HCT116 (cell line): ENCODE data around the gene TRIOBP. TPM values are rescaled to one million over a fixed set of nuclear protein-coding genes. Genes with fewer than 3 reads are reported as not detected.
A peak's percentile ranks its signal among the peaks of the same experiment; 100 is the strongest.

Source experiments
- ATAC-seq: fragments of 200-7000 bp; cut with Tn5 transposase; 2 replicates; pipeline ENCODE4 v1.9.1; 2020; ENCODE audit warnings: mild to moderate bottlenecking, moderate library complexity
- BruUV-seq: library from RNA; stranded (reverse); fragments of 400-500 nt; replicated peaks from 2 replicates; lab custom pipeline; 2021; lab: Mats Ljungman, UMichigan
- CTCF ChIA-PET: fragments of 300-600 bp; sonication (Branson Sonifier 250); formaldehyde crosslinking; loops from one replicate; lab custom pipeline; 2021; ENCODE audit warnings: antibody characterized with exemption; lab: Charles Lee
- POLR2A ChIA-PET: fragments of 300-600, 350-600 bp; sonication (Branson Sonifier 250); formaldehyde crosslinking; loops from one replicate; lab custom pipeline; 2021; ENCODE audit warnings: antibody characterized with exemption; lab: Charles Lee
- RAD21 ChIA-PET, 2 experiments: fragments of 300-600 bp; sonication (Branson Sonifier 250); formaldehyde crosslinking; loops; one replicate each; lab custom pipeline; 2023; ENCODE audit warnings: low total read pairs in 2 of 2; ENCODE audit not compliant: uncharacterized antibody in 2 of 2, unreplicated experiment in 2 of 2, low non-redundant PET in 1 of 2; lab: Charles Lee
- DNase-seq: peaks from one replicate; pipeline ENCODE4 v3.0.0-alpha.2; 2010; ENCODE audit warnings: low read depth, low spot score
- H2AFZ ChIP-seq: fragments of 200-600 bp; shearing (Covaris generic), sonication (generic); 2 replicates; pipeline ENCODE4 v1.6.1; 2017; ENCODE audit warnings: low read depth, mixed run types, mixed read lengths, antibody characterized with exemption, low read length; ENCODE audit not compliant: poor library complexity, severe bottlenecking
- H3K27ac ChIP-seq: 2 replicates; pipeline ENCODE4 v1.5.1; 2012; ENCODE audit warnings: low read depth, low read length
- H3K27me3 ChIP-seq: fragments of 200-600 bp; sonication (generic); 2 replicates; pipeline ENCODE4 v1.6.1; 2016; ENCODE audit warnings: mixed run types, low read length, mixed read lengths; ENCODE audit not compliant: insufficient read depth
- H3K36me3 ChIP-seq, 2 experiments: fragments of 200-500 bp in 1 of 2; fragments of 200-600 bp in 1 of 2; sonication (Bioruptor generic) in 1 of 2; sonication (generic) in 1 of 2; 2 replicates each; pipeline versions ENCODE4 v1.5.1 to v1.6.1; 2014 to 2016; ENCODE audit warnings: low read length in 2 of 2, inconsistent platforms in 1 of 2, mixed read lengths in 1 of 2, mixed run types in 1 of 2; ENCODE audit not compliant: insufficient read depth in 2 of 2, control insufficient read depth in 1 of 2
- H3K4me1 ChIP-seq, 2 experiments: fragments of 200-600 bp in 1 of 2; sonication (generic) in 1 of 2; 2 replicates each; pipeline versions ENCODE4 v1.5.1 to v1.6.1; 2012 to 2017; ENCODE audit warnings: low read length in 2 of 2, inconsistent platforms in 1 of 2, mild to moderate bottlenecking in 1 of 2, mixed read lengths in 1 of 2, mixed run types in 1 of 2, moderate library complexity in 1 of 2; ENCODE audit not compliant: insufficient read depth in 2 of 2, control insufficient read depth in 1 of 2
- H3K4me2 ChIP-seq: fragments of 200-600 bp; sonication (generic); 2 replicates; pipeline ENCODE4 v1.6.1; 2017; ENCODE audit warnings: mixed run types, low read length, mixed read lengths
- H3K4me3 ChIP-seq, 2 experiments: fragments of 200-600 bp in 1 of 2; sonication (generic) in 1 of 2; replicated peaks in 1 of 2; 2 replicates each; pipeline ENCODE4 v1.5.1; 2011 to 2016; ENCODE audit warnings: low read length in 2 of 2, control low read depth in 1 of 2, low read depth in 1 of 2, mild to moderate bottlenecking in 1 of 2, mixed read lengths in 1 of 2, mixed run types in 1 of 2
- H3K79me2 ChIP-seq: fragments of 200-600 bp; sonication (generic); 2 replicates; pipeline ENCODE4 v1.6.1; 2017; ENCODE audit warnings: mild to moderate bottlenecking, mixed run types, low read length, moderate library complexity, mixed read lengths; ENCODE audit not compliant: insufficient read depth
- H3K9ac ChIP-seq: fragments of 200-600 bp; sonication (generic); 2 replicates; pipeline ENCODE4 v1.6.1; 2016; ENCODE audit warnings: low read length, mixed read lengths
- H3K9me2 ChIP-seq: fragments of 200-600 bp; sonication (generic), shearing (Covaris generic); 2 replicates; pipeline ENCODE4 v1.6.1; 2017; ENCODE audit warnings: mixed run types, mild to moderate bottlenecking, moderate library complexity; ENCODE audit not compliant: insufficient read depth
- H3K9me3 ChIP-seq, 2 experiments: fragments of 200-500 bp in 1 of 2; fragments of 200-600 bp in 1 of 2; sonication (Bioruptor generic) in 1 of 2; sonication (generic) in 1 of 2; 2 replicates each; pipeline ENCODE4 v1.6.1; 2014 to 2017; ENCODE audit warnings: low read length in 2 of 2, mixed read lengths in 2 of 2, inconsistent platforms in 1 of 2, low read depth in 1 of 2, mild to moderate bottlenecking in 1 of 2, mixed run types in 1 of 2, moderate library complexity in 1 of 2; ENCODE audit not compliant: control insufficient read depth in 1 of 2, insufficient read depth in 1 of 2
- H4K20me1 ChIP-seq: fragments of 200-600 bp; sonication (generic), shearing (Covaris generic); 2 replicates; pipeline ENCODE4 v1.6.1; 2017; ENCODE audit warnings: mixed run types, mild to moderate bottlenecking, moderate library complexity; ENCODE audit not compliant: insufficient read depth
- ATF3 ChIP-seq: IDR thresholded peaks from 2 replicates; pipeline ENCODE4 v1.6.1; 2012
- EGR1 ChIP-seq: IDR thresholded peaks from 2 replicates; pipeline ENCODE4 v1.6.1; 2012; ENCODE audit warnings: low read depth
- ELF1 ChIP-seq: IDR thresholded peaks from 2 replicates; pipeline ENCODE4 v1.6.1; 2012; ENCODE audit warnings: low read depth, borderline replicate concordance
- EZH2 ChIP-seq: fragments of 200-600 bp; sonication (generic); IDR thresholded peaks from 2 replicates; pipeline ENCODE4 v1.6.1; 2017; ENCODE audit warnings: antibody characterized with exemption, mixed run types
- EZH2phosphoT487 ChIP-seq: fragments of 200-600 bp; IDR thresholded peaks from 2 replicates; pipeline ENCODE4 v1.6.1; 2018; ENCODE audit warnings: antibody characterized with exemption, borderline replicate concordance
- FOSL1 ChIP-seq: IDR thresholded peaks from 2 replicates; pipeline ENCODE4 v1.6.1; 2012; ENCODE audit warnings: low read depth
- JUND ChIP-seq: IDR thresholded peaks from 2 replicates; pipeline ENCODE4 v1.6.1; 2012
- POLR2A ChIP-seq: IDR thresholded peaks from 2 replicates; pipeline ENCODE4 v1.7.0; 2011; ENCODE audit warnings: borderline replicate concordance; ENCODE audit not compliant: insufficient read depth, insufficient read length; ENCODE audit errors: extremely low read depth
- POLR2AphosphoS5 ChIP-seq: IDR thresholded peaks from 2 replicates; pipeline ENCODE4 v1.6.1; 2011; ENCODE audit warnings: mild to moderate bottlenecking, low read depth, low read length, moderate library complexity
- RAD21 ChIP-seq: IDR thresholded peaks from 2 replicates; pipeline ENCODE4 v1.6.1; 2012; ENCODE audit warnings: low read depth, mild to moderate bottlenecking
- SRF ChIP-seq: IDR thresholded peaks from 2 replicates; pipeline ENCODE4 v1.6.1; 2012; ENCODE audit warnings: low read depth
- TCF7L2 ChIP-seq: IDR thresholded peaks from 2 replicates; pipeline ENCODE4 v1.7.0; 2011; ENCODE audit warnings: borderline replicate concordance, inconsistent platforms; ENCODE audit not compliant: insufficient read depth, insufficient read length; ENCODE audit errors: extremely low read depth
- YY1 ChIP-seq: IDR thresholded peaks from 2 replicates; pipeline ENCODE4 v1.6.1; 2011; ENCODE audit warnings: low read length, low read depth, moderate library complexity, mild to moderate bottlenecking; ENCODE audit not compliant: insufficient replicate concordance; ENCODE audit errors: extremely low read depth
- ZBTB33 ChIP-seq: IDR thresholded peaks from 2 replicates; pipeline ENCODE4 v1.6.1; 2011; ENCODE audit warnings: mild to moderate bottlenecking, low read length, moderate library complexity; ENCODE audit not compliant: insufficient replicate concordance; ENCODE audit errors: extremely low read depth
- ZFX ChIP-seq: fragments of 450-650 bp; IDR thresholded peaks from 2 replicates; pipeline ENCODE4 v1.6.1; 2017
- intact Hi-C: fragments of 100-400 bp; cut with micrococcal nuclease; formaldehyde crosslinking; loops from 2 replicates; pipeline ENCODE4 v1.10.0; 2022
- total RNA-seq: library from RNA; stranded (reverse); gene quantifications from one replicate; pipeline ENCODE4 v1.2.1, GENCODE V29; 2021; ENCODE audit not compliant: unreplicated experiment

TRIOBP gene
- total RNA-seq, 1 experiment from 2014 or later, result 244 TPM

DNA sequence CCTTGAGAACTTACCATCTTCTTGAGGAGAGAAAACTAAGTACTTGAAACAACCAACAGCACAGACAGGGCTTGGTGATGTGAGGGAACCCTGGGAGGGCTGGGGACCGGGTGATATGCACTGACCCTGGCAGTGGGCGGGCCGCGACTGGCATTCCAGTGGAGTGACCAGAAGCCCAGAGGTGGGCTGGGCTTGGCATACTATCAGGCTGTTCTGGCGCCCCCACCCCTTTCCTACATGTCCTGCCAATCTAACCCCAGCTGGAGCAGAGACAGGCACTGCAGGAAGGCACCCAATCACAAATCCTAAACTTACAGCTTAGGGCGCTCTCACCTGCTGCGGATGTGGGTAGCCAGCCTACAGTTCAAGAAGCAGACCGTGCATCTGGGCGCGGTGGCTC is 56.9 kb downstream of the TRIOBP start:
- Histone ChIP-seq H3K79me2 (peaks cover 83% of the 10 kb centered on the region), H4K20me1 (no peaks in the 10 kb centered on the region), H3K4me2 (peak overlapping the region; percentile 100), H3K4me1 (peaks cover 54 to 77% of the 10 kb centered on the region in 2 experiments), H2AFZ (no peak overlapping the region), H3K36me3 (peaks cover 25 to 54% of the 10 kb centered on the region in 2 experiments; a peak in 3 of 4 replicates), H3K9me3 (no peaks in the 10 kb centered on the region), H3K9ac (peak overlapping the region; percentile 99), H3K27me3 (no peaks in the 10 kb centered on the region), H3K9me2 (no peaks in the 10 kb centered on the region)
- no peak for DNase-seq
- BruUV-seq, result no TSS peak
- ChIA-PET CTCF (interaction anchor here (2.4 kb wide), 1 partner anchor 29 kb away, joined by 16 read pairs; no protein-coding TSS in a partner anchor), RAD21 (interaction anchor here in 1 of 2 experiments (2.1 kb wide), 1 partner anchor 28 kb away, joined by 14 read pairs; no protein-coding TSS in a partner anchor)
- intact Hi-C loops, result loop anchor here (2.0 kb wide), 2 partner anchors 23 to 31 kb away; no protein-coding TSS in a partner anchor
- TF ChIP-seq RAD21, result no peak
- TF ChIP-seq POLR2AphosphoS5, result peak; percentile 48; the same call in 1 of the 2 replicates
- TF ChIP-seq, all 23 proteins: peak for 1
- Histone ChIP-seq H3K4me3 (peak overlapping the region in 1 of 2 experiments; percentile 98; a peak in 1 of 4 replicates), H3K27ac (peak overlapping the region; percentile 98)
- POLR2A ChIA-PET, result interaction anchor here (2.1 kb wide), 1 partner anchor 54 kb away, joined by 10 read pairs; the partner anchor contains the start of gene GCAT
- ATAC-seq, result no peak

DNA sequence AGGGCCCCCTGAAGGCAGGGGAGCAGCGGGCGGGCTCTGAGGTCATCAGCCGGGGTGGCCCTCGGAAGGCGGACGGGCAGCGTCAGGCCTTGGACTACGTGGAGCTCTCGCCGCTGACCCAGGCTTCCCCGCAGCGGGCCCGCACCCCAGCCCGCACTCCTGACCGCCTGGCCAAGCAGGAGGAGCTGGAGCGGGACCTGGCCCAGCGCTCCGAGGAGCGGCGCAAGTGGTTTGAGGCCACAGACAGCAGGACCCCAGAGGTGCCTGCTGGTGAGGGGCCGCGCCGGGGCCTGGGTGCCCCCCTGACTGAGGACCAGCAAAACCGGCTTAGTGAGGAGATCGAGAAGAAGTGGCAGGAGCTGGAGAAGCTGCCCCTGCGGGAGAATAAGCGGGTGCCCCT is 60.8 kb downstream of the TRIOBP start:
- H3K4me2 ChIP-seq, result no peak overlapping the region
- no peaks in the 10 kb centered on the region for H3K9me3 ChIP-seq
- BruUV-seq, result no TSS peak
- H3K27me3 ChIP-seq, result no peaks in the 10 kb centered on the region
- no peak for TF ChIP-seq YY1
- TF ChIP-seq EGR1, result no peak
- TF ChIP-seq JUND, result no peak
- TF ChIP-seq TCF7L2, result no peak
- TF ChIP-seq POLR2A, result no peak
- no peak for TF ChIP-seq ZBTB33
- no peak for TF ChIP-seq EZH2phosphoT487
- TF ChIP-seq ATF3, result no peak
- TF ChIP-seq FOSL1, result no peak
- no peak for TF ChIP-seq ZFX
- TF ChIP-seq ELF1, result no peak
- TF ChIP-seq EZH2, result no peak
- no peak for TF ChIP-seq SRF
- H3K27ac ChIP-seq, result no peak overlapping the region; the same call in 1 of the 2 replicates
- DNase-seq (no peak), ATAC-seq (no peak)
- intact Hi-C loops, result no loop called here
- no peak overlapping the region for H3K4me3 ChIP-seq
- peaks cover 38 to 77% of the 10 kb centered on the region in 2 experiments for H3K4me1 ChIP-seq
- ChIA-PET CTCF (no interaction called here), RAD21 (no interaction called here), POLR2A (no interaction called here)
- H3K9me2 ChIP-seq, result no peaks in the 10 kb centered on the region
- no peak overlapping the region for H2AFZ ChIP-seq
- H4K20me1 ChIP-seq, result no peaks in the 10 kb centered on the region
- peaks cover 48 to 72% of the 10 kb centered on the region in 2 experiments for H3K36me3 ChIP-seq
- no peak overlapping the region for H3K9ac ChIP-seq
- peaks cover 68% of the 10 kb centered on the region for H3K79me2 ChIP-seq
